NOMO-1 treated with dmso at 0.1 percent for 144 hours (cell line): ENCODE results near the gene CRYZL1.
"Not testable (repeated sequence)": the region's sequence is repeated elsewhere in the genome, so short reads cannot be mapped to it uniquely, and the experiment has no call there.

Source experiments
- DNase-seq: peaks from one replicate; lab custom pipeline; 2025; ENCODE audit not compliant: unreplicated experiment; lab: John Stamatoyannopoulos, UW

The CRYZL1 gene

GRCh38 chr21:33641352-33642026 is at the start of gene CRYZL1:
CRYZL1 (minus strand) TSS chr21:33641741; CDS start chr21:33631551, 10,190 bp downstream.
- DNase-seq, result peak; percentile 98

DNA sequence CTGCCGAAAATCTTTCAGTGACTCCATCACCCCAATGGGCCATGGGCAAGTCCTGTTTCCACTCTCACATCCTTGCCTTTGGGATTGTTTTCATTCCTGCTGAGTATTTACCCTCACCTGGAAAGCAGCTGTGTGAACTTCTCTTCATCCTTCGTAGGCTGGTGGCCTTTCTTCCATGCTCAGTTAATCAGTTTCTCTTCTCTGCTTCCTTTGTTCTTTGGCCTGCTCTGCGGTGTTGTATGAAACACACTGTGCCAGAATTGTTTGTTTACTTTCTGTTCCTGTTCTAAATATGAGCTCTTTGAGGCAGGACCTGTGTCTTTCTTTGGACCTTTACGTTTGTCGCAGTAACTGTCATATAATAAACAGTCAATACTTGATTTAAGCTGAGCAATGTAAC is 49.3 kb upstream of the CRYZL1 start:
- no peak for DNase-seq

GRCh38 chr21:33688353-33688752 is 46.8 kb upstream of the CRYZL1 start:
- DNase-seq, result no peak

DNA sequence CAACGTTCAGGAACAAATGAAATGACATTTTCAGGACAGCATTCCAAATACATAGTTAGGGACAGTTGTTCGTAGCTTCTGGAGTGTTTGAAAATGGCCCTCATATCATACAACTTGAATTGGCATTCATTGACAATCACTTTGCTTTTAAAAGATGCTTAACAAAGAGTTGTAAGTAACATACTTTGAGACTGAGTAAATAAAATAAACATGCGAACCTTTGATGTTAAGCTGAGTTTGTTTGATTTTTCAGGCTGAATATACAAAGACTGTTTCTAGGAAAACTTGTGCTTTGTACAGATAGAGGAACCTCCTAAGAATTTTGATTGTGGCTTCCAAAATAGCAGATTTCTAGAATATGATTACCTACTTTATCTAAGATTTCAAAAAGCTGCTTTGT is 46.1 kb upstream of the CRYZL1 start:
- no peak for DNase-seq

DNA sequence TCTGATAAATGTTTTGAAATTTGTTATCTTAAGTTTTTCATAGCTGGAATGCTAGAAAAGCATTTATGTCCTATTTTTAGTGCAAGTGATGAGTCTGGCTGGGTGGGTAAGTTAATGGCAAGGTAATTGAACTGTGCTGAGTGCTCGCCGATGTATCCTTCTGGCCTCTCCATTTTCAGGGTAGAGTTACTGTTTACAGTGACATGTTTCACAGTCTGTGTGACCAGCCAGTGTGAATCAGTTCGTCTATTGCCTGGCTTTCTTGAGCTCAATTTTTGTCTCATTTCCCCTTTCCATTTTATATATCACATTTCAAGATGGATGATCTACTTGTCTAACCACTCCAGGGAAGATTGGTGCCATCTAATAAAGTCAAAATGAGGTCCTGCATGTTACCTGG is 44.8 kb upstream of the CRYZL1 start:
- DNase-seq, result no peak

GRCh38 chr21:33685613-33686197 is 44.2 kb upstream of the CRYZL1 start:
- no peak for DNase-seq

GRCh38 chr21:33684923-33685560 is 43.5 kb upstream of the CRYZL1 start:
- no peak for DNase-seq

DNA sequence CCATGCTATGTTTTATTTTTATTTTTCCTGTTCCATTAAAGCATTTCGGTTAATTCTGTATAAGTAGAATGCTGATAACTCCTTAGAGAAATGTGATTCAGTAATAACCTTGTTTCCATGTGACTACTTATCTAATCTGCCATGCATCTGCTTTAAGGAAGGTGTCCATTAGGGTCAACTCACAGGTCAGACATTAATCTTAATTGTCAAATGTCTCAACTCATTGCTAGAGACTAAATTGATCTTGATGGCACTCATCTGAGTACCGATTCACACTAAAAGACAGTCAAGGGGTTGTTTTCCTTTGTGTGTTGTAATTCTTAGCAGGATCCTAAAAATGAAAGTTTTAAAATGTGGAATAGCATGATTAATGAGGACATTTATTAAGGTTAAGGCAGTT is 42.5 kb upstream of the CRYZL1 start:
- no peak for DNase-seq

DNA sequence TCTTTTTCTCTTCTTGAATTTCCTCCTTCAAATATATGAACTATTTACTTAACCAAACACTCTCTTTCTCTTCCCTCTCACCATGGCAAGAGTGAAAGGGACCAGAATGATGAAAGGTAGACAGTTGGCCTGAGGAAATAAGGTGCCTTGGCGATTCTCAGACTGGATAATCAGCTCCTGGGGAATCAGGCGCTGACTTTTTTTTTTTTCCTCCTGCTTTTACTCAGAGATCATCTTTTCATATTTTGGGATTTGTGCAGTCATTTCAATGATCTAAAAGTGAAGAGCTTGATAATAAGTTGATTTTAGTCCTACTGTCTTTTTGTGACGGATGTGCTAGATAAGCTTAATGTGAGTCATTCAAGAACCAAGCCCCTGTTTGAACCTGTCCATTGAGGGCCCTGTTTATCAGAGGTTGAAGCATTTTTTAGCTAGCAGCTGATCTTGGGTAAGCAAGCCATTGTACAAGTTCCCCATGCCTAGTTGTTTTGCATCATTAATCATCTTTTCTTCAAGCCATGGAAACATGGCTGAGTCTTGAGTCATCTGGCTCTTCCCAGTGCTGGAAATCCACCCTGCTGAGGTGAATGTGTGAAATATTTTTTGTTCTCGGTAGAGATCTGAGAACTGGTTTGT is 41.6 kb upstream of the CRYZL1 start:
- DNase-seq, result no peak

- no peak for DNase-seq
These were observed 39.3 kb upstream of the CRYZL1 start for GRCh38 chr21:33680870-33681269.

GRCh38 chr21:33677450-33677849 is 35.9 kb upstream of the CRYZL1 start:
- no peak for DNase-seq

GRCh38 chr21:33676666-33677065 is 35.1 kb upstream of the CRYZL1 start:
- not testable (repeated sequence) for DNase-seq

GRCh38 chr21:33674226-33674625 is 32.7 kb upstream of the CRYZL1 start:
- DNase-seq, result no peak

- no peak for DNase-seq
These were observed 31.9 kb upstream of the CRYZL1 start for GRCh38 chr21:33673473-33673872.

DNA sequence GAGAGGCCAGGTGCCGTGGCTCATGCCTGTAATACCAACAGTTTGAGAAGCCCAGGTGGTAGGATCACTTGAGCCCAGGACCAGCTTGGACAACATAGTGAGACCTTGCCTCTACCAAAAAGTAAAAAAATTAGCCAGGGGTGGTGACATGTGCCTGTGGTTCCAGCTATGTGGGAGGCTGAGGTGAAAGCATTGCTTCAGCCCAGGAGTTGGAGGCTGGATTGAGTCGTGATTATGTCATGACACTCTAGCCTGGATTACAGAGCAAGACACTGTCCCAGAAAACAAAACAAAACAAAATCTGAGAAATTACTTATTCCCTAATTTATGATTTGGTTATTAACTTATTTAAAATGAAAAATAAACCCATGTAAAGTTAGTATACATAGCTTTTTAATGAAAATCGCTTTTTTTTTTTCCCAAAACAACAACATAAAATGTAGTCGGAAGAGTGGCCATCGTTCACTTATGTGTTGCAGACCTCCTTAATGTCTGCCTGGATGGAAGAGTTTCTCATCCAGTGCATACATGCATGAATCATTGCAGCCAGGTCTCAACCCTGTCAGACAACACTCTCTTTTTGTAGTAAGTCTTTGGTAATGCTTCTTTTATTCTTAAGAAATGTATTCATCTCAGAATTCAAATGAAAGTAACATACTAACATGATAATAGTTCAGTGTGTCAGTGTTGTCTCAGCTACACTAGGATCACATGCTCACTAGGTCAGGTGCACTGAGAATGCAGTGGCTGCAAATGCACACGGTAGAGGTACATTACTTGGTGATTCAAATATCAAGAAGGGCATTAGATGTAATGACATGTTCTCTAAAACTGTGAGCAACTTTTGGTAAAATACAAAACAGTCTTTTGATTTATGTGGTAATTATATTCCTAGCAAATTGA is 28.8 kb upstream of the CRYZL1 start:
- no peak for DNase-seq

GRCh38 chr21:33668620-33669019 is 27.1 kb upstream of the CRYZL1 start:
- DNase-seq, result no peak

GRCh38 chr21:33668180-33668579 is 26.6 kb upstream of the CRYZL1 start:
- no peak for DNase-seq

DNA sequence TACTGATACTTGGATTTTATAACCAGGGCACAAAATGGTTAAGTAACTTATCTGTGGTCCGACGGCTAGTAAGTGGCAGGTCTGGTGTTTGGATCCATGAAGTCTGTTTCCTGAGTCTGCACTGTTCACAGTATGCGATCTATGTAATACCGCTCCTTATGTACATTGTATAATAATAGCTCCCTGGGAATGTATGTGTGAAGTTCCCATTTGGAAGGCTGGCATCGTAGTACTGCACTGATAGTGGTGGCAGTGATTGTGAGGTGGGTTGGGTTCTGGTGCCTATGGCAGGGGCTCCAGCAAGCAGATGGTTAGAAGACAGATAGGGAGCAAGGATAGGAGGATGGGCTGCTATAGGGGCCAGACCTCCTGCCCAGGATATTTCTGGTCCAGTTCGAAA is 26.1 kb upstream of the CRYZL1 start:
- DNase-seq, result no peak

GRCh38 chr21:33666153-33666552 is 24.6 kb upstream of the CRYZL1 start:
- no peak for DNase-seq

GRCh38 chr21:33664135-33664534 is 22.6 kb upstream of the CRYZL1 start:
- DNase-seq, result no peak

GRCh38 chr21:33663241-33663640 is 21.7 kb upstream of the CRYZL1 start:
- no peak for DNase-seq
